Measurements from ENCODE around the gene ANKS6. TPM values are rescaled to one million over a fixed set of nuclear protein-coding genes. Genes with fewer than 3 reads are reported as not detected.

Gene ANKS6
- total RNA-seq, 1 experiment from 2014 or later, result 21.8 TPM

GRCh38 chr9:98823666-98824334 lies 27.4 kb upstream of the ANKS6 start:
- Mint-ChIP-seq H3K36me3 (ENCODE audit: insufficient read depth, unreplicated experiment) (no peaks in the 10 kb centered on the region), H3K4me3 (ENCODE audit: unreplicated experiment) (no peak overlapping the region), H3K4me1 (ENCODE audit: insufficient read depth, unreplicated experiment) (no peaks in the 10 kb centered on the region), H3K27me3 (ENCODE audit: insufficient read depth, unreplicated experiment) (peaks cover 30% of the 10 kb centered on the region), H3K27ac (ENCODE audit: low read depth, unreplicated experiment) (no peak overlapping the region), H3K9me3 (ENCODE audit: unreplicated experiment) (no peaks in the 10 kb centered on the region)
- BruUV-seq (replicated peaks), result no TSS peak
- ChIA-PET POLR2A (interaction anchor here (0.5 kb wide), 1 partner anchor 743 kb away, joined by 3 read pairs; no protein-coding TSS in a partner anchor), CTCF (interaction anchor here (0.6 to 1.2 kb wide), 3 partner anchors 24 to 176 kb away, joined by 4 to 6 read pairs (median 5); no protein-coding TSS in a partner anchor)
- intact Hi-C loops (cut with micrococcal nuclease), result loop anchor here (10.0 kb wide), 1 partner anchor 59 kb away; no protein-coding TSS in a partner anchor
- no peak for DNase-seq (ENCODE audit: unreplicated experiment)
- TF ChIP-seq, protein P1, sequence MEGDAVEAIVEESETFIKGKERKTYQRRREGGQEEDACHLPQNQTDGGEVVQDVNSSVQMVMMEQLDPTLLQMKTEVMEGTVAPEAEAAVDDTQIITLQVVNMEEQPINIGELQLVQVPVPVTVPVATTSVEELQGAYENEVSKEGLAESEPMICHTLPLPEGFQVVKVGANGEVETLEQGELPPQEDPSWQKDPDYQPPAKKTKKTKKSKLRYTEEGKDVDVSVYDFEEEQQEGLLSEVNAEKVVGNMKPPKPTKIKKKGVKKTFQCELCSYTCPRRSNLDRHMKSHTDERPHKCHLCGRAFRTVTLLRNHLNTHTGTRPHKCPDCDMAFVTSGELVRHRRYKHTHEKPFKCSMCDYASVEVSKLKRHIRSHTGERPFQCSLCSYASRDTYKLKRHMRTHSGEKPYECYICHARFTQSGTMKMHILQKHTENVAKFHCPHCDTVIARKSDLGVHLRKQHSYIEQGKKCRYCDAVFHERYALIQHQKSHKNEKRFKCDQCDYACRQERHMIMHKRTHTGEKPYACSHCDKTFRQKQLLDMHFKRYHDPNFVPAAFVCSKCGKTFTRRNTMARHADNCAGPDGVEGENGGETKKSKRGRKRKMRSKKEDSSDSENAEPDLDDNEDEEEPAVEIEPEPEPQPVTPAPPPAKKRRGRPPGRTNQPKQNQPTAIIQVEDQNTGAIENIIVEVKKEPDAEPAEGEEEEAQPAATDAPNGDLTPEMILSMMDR (IDR thresholded peaks at IDR 0.05; ENCODE audit: unreplicated experiment), result no peak

DNA sequence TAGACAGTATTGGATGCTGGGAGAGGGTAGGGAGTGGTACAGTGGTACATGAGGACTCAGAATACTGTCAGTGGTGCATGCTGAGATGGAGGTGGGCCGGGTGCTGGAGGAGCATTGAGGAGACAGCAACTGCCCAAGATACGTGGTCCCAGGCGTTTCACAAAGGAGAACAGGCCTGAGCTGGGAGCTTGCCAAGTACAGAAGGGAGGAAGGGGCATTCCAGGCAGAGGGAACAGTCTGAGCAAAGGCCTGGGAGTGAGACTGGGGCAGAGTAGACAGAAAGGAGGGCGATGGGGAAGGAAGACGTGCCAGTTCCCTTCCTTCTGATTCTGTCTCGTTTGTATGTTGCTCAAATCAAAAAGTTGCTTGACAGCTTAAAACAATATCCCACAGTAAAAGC lies 26.3 kb upstream of the ANKS6 start:
- Mint-ChIP-seq H3K36me3 (ENCODE audit: insufficient read depth, unreplicated experiment) (no peaks in the 10 kb centered on the region), H3K9me3 (ENCODE audit: unreplicated experiment) (no peaks in the 10 kb centered on the region), H3K27me3 (ENCODE audit: insufficient read depth, unreplicated experiment) (peaks cover 26% of the 10 kb centered on the region), H3K27ac (ENCODE audit: low read depth, unreplicated experiment) (no peak overlapping the region), H3K4me3 (ENCODE audit: unreplicated experiment) (no peak overlapping the region), H3K4me1 (ENCODE audit: insufficient read depth, unreplicated experiment) (no peaks in the 10 kb centered on the region)
- intact Hi-C loops (cut with micrococcal nuclease), result loop anchor here (10.0 kb wide), 1 partner anchor 58 kb away; no protein-coding TSS in a partner anchor
- DNase-seq (ENCODE audit: unreplicated experiment), result no peak
- TF ChIP-seq, protein P1 (IDR thresholded peaks at IDR 0.05; ENCODE audit: unreplicated experiment), result no peak
- CTCF ChIA-PET, result interaction anchor here (0.5 to 0.8 kb wide), 3 partner anchors 19 to 177 kb away, joined by 3 read pairs; no protein-coding TSS in a partner anchor
- POLR2A ChIA-PET, result interaction anchor here (0.6 kb wide), 1 partner anchor 47 kb away, joined by 3 read pairs; no protein-coding TSS in a partner anchor
- BruUV-seq (replicated peaks), result no TSS peak

- Mint-ChIP-seq H3K36me3 (ENCODE audit: insufficient read depth, unreplicated experiment) (no peaks in the 10 kb centered on the region), H3K9me3 (ENCODE audit: unreplicated experiment) (no peaks in the 10 kb centered on the region), H3K27me3 (ENCODE audit: insufficient read depth, unreplicated experiment) (peaks cover 26% of the 10 kb centered on the region), H3K4me3 (ENCODE audit: unreplicated experiment) (no peak overlapping the region), H3K4me1 (ENCODE audit: insufficient read depth, unreplicated experiment) (no peaks in the 10 kb centered on the region), H3K27ac (ENCODE audit: low read depth, unreplicated experiment) (no peak overlapping the region)
- BruUV-seq (replicated peaks), result no TSS peak
- CTCF ChIA-PET, result interaction anchor here (0.7 to 0.8 kb wide), 2 partner anchors 85 to 177 kb away, joined by 3 to 4 read pairs; no protein-coding TSS in a partner anchor
- no peak for DNase-seq (ENCODE audit: unreplicated experiment)
- TF ChIP-seq, protein P1 (IDR thresholded peaks at IDR 0.05; ENCODE audit: unreplicated experiment), result no peak
- intact Hi-C loops (cut with micrococcal nuclease), result loop anchor here (10.0 kb wide), 1 partner anchor 57 kb away; no protein-coding TSS in a partner anchor
- POLR2A ChIA-PET, result no interaction called here
Measured at GRCh38 chr9:98821831-98822230, 25.5 kb upstream of the ANKS6 start.

- TF ChIP-seq, protein P1 (IDR thresholded peaks at IDR 0.05; ENCODE audit: unreplicated experiment), result no peak
- ChIA-PET CTCF (no interaction called here), POLR2A (no interaction called here)
- Mint-ChIP-seq H3K27ac (ENCODE audit: low read depth, unreplicated experiment) (no peak overlapping the region), H3K9me3 (ENCODE audit: unreplicated experiment) (no peaks in the 10 kb centered on the region), H3K27me3 (ENCODE audit: insufficient read depth, unreplicated experiment) (peaks cover 26% of the 10 kb centered on the region), H3K4me3 (ENCODE audit: unreplicated experiment) (no peak overlapping the region), H3K36me3 (ENCODE audit: insufficient read depth, unreplicated experiment) (no peaks in the 10 kb centered on the region), H3K4me1 (ENCODE audit: insufficient read depth, unreplicated experiment) (no peaks in the 10 kb centered on the region)
- DNase-seq (ENCODE audit: unreplicated experiment), result no peak
- BruUV-seq (replicated peaks), result no TSS peak
- intact Hi-C loops (cut with micrococcal nuclease), result no loop called here
Measured at GRCh38 chr9:98819231-98819630, 22.9 kb upstream of the ANKS6 start.
